ENCODE results near the gene EIF4E2.

EIF4E2 gene

DNA sequence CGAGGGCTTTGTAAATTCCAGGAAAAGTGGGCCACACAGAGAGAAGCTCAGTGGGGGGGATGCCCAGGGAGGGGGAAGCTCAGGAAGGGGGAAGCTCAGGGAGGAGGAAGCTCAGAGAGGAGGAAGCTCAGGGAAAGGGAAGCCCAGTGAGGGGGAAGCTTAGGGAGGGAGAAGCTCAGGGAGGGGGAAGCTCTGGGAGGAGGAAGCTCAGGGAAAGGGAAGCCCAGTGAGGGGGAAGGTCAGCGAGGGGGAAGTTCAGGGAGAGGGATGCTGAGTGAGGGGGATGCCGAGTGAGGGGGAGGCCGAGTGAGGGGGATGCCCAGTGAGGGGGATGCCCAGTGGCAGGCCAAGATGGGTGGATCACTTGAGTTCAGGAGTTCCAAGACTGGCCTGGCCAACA is 11.8 kb upstream of the EIF4E2 start:
- no peak for DNase-seq (ENCODE audit: low read depth in 2 of 2)

DNA sequence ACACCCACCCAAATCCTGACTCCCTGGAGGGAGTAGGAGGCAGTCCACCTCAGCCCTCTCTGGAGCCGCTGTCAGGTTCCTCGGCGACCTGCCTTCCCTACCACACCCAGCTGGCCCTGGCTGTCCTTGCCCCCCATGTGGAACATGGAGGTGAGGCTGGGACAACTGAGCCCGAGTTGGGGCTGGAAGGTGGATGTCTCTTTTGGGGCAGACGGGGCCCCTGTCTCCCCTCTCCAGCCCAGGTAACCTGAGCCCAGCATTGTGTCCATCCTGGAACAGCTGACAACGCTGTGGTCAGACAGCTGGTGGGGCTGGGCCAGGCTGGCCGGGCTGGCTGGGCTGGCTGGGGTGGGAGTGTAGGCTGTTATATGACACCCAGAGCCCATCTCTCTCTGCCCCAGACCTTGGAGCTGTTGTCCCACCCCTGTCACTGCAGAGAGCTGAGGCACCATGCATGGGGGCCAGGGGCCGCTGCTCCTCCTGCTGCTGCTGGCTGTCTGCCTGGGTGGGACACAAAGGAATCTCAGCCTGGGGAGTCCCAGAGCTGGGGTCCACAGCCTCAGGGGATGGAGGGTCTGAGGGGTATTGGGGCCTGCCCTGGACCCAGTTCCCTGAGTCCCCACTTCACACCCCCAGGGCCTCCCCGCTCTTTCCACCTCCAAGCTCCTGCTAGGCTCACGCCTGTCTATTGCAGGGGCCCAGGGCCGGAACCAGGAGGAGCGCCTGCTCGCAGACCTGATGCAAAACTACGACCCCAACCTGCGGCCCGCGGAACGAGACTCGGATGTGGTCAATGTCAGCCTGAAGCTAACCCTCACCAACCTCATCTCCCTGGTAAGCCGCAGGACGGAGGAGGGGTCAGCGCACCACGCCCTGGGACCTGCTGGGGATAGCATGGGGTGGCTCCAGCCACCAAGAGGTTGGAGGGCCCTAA is 10.9 kb upstream of the EIF4E2 start, which contains the start of gene CHRNG:
Gene CHRNG (plus strand): TSS at position 395 of the 934 bp plus-strand sequence. CDS start 56 bp downstream, at position 451.
- DNase-seq (ENCODE audit: low read depth in 2 of 2) = no peak

DNA sequence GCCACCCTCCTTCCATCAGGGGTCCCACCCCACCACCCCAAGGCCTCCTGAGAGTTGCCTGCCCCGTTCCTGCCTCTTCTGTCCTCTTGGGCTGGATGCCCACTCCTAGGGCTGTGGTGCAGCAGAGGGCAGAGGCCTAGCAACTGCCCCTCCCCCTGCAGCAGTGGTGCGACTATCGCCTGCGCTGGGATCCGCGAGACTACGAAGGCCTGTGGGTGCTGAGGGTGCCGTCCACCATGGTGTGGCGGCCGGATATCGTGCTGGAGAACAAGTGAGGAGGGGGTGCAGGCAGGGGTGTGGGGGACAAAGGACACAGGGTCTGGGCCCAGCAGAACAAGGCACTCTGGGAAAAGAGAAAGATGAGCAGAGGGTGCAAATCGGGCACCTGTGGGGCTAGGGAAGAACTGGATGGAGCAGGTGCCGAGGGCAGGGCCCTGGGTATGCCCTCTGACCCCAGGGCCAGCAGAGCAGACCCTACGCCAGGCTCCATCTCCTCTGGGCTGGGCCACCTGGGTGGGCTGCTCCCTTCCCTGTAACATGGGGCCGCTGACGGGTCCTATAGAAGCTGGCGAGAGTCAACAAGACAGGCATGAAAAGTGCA is 9.9 kb upstream of the EIF4E2 start:
- no peak for DNase-seq (ENCODE audit: low read depth in 2 of 2)

DNA sequence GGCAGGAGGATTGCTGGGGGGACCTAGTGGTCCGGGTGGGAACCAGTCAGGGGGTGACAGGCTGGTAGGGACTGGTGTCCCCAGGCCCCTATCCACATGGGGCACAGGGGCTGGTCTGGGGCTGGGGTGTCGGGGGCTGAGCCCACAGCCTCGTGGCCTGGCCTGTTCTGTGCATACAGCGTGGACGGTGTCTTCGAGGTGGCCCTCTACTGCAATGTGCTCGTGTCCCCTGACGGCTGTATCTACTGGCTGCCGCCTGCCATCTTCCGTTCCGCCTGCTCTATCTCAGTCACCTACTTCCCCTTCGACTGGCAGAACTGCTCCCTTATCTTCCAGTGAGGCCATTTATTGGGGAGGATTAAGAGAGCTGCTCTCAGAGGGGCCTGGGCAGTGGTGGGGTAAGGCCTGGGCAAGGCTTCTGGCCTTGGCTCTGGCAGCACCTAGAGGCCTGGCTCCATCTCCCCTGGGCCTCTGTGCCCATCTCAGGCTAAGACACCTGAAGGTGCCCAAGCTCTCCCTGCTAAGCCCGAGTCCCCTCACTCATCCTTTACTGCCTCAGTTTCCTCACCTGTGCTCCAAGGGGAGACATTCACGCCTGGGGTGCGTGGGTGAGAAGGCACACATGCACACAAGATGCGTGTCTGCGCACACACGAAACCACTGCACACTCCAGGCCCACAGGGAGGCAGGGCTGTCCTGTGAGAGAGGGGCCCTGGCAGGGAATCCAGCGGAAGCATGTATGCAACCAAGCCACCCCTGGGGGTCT is 9.1 kb upstream of the EIF4E2 start:
- no peak for DNase-seq (ENCODE audit: low read depth in 2 of 2)

DNA sequence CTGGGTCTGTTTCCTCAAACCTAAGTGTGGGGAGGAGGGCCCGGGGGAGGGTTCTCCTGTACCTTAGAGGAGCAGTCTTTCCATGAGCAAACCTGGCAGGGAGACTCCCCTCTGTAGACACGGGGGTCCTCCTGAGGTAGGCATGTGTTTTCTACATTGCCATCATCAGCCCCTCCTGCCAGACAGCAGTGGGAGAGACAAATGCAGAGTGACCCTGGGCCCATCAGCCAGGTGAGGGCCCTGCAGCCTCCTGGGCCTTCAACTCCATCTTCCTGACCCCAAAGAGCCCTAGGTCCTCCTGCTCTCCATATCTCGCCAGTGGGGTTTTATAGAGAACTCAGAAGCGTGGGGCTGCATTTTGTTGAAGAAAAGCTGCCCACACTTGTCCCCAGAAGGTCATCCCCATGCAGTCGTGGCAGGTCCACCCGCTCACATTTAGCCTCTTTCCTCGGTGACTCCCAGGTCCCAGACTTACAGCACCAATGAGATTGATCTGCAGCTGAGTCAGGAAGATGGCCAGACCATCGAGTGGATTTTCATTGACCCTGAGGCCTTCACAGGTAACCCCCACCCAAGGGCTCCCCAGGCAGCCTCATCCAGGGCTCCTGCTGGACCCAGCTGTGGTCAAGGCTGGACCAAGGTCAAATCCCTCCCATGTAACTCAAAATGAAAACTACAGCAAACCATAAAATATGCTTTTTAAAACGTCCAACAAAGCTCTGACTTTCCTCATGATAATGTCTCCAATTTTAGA is 8.4 kb upstream of the EIF4E2 start:
- DNase-seq (ENCODE audit: low read depth in 2 of 2) = no peak

DNA sequence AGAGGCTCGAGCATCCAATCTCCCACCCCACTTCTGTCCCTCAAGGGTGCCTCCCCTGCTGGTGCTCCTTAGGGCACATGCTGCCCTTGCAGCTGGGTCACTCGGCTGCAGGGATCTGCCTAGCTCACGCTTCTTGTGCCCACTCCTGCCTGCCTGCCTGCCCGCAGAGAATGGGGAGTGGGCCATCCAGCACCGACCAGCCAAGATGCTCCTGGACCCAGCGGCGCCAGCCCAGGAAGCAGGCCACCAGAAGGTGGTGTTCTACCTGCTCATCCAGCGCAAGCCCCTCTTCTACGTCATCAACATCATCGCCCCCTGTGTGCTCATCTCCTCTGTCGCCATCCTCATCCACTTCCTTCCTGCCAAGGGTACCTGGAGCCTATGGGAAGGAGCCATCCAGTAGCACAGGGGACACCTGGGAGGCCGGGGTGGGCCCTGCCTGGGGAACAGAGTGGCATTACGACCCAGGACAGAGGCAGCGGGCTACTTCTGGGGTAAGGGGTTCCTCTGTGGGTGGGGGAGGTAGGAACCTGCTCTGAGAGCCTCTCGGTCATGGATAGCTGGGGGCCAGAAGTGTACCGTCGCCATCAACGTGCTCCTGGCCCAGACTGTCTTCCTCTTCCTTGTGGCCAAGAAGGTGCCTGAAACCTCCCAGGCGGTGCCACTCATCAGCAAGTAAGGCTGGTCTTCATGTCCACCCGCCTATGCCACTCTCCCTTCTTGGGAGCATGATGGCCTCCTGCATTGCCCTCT is 7.6 kb upstream of the EIF4E2 start:
- DNase-seq (ENCODE audit: low read depth in 2 of 2) = no peak

DNA sequence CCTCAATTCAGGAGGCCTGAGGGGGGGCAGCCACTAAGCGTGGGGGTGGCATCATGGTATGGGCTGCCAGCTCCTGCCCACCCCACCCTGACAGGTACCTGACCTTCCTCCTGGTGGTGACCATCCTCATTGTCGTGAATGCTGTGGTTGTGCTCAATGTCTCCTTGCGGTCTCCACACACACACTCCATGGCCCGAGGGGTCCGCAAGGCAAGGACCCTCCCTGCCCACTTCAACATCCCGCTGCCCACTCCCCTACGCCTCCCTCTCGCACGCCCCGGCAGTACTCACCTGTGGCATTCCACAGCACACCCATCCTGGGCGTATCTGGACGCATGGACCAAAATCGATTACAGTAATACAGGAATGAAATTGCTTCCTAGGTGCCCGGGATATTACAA is 7.0 kb upstream of the EIF4E2 start:
- DNase-seq (ENCODE audit: low read depth in 2 of 2) = no peak

DNA sequence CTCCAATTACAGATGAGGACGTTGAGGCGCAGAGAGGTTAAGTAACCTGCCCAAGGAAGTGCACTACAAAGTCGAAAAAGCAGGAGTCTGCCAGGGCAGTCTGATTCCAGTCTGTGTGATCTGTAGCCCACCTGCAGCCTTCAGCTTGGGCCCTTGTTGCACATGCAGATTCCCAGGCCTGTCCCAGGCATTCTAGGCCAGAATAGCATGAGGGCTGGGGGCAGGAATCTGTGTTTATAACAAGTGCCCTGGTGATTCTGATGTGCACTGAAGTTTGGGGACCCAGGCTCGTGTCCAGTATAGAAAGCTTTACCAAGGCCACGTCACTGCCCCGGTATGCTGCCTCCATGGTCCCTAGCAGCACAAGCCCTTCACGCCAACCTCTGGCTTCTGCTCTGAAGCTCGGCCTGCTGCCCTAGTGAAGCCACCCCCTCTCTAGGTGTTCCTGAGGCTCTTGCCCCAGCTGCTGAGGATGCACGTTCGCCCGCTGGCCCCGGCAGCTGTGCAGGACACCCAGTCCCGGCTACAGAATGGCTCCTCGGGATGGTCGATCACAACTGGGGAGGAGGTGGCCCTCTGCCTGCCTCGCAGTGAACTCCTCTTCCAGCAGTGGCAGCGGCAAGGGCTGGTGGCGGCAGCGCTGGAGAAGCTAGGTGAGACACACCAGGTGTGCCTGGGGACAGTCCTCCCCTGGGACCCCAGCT is 6.4 kb upstream of the EIF4E2 start:
- no peak for DNase-seq (ENCODE audit: low read depth in 2 of 2)

DNA sequence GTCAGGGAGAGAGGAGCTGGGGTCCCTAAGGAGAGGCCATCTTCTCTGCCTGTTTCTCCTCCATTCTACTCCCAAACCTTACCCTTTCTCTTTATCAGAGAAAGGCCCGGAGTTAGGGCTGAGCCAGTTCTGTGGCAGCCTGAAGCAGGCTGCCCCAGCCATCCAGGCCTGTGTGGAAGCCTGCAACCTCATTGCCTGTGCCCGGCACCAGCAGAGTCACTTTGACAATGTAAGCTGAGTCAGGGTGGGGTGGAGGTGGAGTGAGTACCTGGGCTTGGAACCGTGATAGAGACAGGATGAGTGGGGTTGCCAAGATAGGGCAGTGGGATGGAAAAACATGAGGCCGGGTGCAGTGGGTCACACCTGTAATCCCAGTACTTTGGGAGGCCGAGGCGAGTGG is 5.8 kb upstream of the EIF4E2 start:
- DNase-seq (ENCODE audit: low read depth in 2 of 2) = no peak

DNA sequence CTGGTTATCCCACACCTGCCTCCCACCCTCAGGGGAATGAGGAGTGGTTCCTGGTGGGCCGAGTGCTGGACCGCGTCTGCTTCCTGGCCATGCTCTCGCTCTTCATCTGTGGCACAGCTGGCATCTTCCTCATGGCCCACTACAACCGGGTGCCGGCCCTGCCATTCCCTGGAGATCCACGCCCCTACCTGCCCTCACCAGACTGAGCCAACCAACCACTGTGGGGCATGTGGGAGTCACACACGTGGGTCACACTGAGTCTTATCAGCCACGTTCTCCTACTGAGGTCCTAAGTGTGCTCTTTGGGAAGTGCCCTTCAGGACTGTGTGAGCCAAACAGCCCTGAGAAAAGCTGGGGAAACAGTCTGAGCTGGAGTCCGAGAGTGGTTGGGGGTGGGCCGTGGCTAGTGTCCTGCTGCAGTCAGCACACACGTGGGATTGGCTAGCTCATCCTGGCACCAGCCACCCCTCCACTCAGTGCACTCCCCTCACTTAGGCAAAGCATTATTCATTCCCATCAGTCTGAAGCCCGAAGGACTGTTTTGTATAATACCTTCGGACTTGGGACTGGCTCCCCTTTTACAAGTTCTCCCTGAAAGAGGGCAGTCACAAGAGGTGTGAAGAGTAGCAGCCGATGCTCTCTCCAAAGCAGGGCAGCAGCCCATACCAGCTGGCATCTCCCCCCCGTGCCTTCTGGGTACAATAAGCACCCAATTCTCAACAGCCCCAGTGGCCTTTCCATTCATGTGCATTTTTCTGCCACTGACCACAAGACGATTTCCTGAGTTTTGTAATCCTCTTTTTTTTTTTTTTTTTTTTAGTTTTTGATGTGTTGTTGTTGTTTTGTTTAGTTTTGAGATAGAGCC is 4.7 kb upstream of the EIF4E2 start:
- no peak for DNase-seq (ENCODE audit: low read depth in 2 of 2)

DNA sequence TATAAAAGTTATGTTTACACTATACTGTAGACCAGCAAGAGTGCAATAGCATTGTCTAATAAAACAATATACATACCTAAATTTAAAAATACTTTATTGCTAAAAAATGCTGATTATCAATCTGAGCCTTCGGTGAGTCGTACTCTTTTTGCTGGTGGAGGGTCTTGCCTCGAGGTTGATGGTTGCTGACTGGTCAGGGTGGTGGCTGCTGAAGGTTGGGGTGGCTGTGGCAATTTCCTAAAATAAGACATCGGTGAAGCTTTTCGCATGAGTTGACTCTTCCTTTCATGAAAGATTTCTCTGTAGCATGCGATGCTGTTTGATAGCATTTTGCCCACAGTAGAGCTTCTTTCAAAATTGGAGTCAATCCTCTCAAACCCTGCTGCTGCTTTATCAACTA is 2.5 kb upstream of the EIF4E2 start:
- no peak for DNase-seq (ENCODE audit: low read depth in 2 of 2)

DNA sequence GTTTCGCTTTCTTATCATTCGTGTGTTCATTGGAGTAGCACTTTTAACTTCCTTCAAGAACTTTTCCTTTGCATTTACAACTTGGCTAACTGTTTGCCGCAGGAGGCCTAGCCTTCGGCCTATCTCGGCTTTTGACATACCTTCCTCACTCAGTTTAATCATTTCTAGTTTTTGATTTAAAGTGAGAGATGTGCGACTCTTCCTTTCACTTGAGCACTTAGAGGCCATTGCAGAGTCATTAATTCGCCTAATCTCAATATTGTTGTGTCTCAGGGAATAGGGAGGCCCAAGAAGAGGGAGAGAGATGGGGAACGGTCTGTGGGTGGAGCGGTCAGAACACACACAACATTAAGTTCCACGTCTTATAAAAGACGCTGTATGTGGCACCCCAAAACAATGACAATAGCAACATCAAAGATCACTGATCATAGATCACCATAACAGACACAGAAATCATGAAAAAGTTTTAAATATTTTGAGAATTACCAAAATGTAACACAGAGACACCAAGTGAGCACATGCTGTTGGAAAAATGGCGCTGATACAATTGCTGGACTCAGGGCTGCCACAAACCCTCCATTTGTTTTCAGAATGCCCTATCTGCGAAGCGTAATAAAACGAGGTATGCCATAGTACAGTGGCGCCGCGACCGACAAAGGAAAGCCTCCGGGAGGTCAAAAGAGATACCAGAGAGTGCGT is 685 bp upstream of the EIF4E2 start:
- DNase-seq (ENCODE audit: low read depth in 2 of 2) = no peak

DNA sequence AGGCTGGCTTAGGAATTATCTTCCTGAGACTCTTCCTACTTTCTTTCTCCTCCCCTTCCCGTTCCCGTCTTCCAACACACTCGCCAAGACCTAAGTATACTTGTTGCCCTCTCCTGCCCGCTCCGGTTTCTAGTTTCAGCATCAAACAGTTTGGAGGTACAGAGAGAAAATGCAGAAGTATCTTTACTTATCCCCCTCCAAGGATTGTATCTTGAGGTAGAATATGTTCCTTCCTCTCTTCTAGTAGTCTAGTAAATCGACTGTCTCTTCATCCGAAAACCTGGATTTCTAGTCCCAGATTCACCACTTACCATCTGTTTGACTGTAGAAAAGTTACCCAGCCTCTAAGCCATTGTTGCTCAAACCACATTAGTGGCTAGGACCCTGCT is 755 bp downstream of the EIF4E2 start:
- no peak for DNase-seq (ENCODE audit: low read depth in 2 of 2)

DNA sequence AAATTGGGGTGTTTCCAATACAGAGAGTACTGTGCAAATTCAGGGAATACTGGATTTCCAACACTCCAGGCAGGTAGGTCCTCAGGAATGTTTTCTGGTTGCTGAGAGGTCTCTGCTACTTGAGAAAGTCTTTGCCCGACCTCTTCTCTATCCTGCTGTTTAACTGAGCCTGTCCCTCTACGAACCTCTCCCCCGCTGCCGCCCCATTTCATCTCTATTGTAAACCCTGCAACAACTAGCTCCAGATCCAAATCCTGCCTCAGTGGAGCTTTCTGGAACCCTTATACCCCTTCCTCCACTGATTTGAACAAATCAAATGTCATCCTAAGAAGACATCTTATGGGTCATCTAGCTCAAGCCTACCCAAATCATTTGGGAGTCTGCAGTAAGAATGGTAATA is 1.3 kb downstream of the EIF4E2 start:
- no peak for DNase-seq (ENCODE audit: low read depth in 2 of 2)

DNA sequence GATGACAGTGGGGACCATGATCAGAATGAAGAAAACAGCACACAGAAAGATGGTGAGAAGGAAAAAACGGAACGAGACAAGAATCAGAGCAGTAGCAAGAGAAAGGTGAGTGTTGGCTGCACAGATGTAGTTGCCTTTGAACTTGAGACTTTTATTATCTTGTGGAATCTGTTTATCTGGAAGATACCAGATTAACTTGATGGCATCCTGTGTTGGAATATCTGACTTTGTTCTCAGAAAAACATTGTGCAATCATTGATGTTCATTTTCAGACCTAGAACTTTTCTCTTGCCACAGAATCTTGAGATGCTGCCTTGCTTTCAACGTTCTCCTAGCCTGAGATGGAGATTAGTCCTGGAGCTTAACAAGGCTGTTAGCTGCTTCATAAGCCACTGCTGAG is 5.9 kb downstream of the EIF4E2 start:
- no peak for DNase-seq (ENCODE audit: low read depth in 2 of 2)

DNA sequence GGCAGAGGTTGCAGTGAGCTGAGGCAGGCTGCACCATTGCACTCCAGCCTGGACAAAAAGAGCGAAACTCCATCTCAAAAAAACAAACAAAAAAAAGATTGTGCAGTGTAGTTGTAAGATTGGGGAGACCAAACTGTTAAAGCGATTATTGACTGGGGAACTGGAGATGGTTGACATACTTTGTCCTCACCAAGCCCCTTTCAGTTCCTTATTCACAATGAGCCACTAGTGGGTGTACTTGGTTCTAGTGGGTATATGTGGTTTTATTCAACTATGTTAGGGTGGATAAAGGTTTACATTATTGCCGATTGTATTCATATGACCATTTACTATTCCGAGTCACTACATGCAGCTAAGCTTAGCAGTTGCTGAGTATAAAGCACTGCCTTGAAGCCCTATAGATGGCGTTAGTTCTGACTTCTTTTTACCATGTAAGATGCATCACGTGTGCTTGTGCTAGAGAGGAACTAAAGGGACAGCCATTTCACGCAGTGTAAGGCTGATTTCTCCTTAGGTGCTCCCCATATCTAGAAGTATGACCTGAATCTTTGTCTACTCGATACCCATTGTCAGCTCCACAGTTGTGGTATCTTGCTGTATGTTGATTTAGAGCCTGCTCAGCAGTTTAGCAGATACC is 12.1 kb downstream of the EIF4E2 start:
- no peak for DNase-seq (ENCODE audit: low read depth in 2 of 2)

DNA sequence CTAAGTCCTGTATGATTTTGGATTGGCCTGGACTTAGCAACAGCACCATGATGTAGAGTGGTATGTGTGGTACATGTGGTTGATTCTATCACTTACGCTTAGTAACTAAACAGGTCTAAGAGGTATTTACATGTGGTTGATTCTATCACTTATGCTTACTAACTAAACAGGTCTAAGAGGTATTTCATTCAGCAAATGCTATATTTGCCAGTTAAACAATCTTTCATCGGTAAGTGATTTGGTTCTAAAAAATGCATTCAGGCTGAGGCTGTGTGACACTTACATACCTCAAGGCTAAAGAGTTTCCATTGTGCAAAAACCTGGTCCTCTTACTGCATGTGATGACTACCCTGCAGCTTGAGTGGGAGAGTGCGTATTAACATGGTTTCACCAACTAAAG is 13.1 kb downstream of the EIF4E2 start:
- DNase-seq (ENCODE audit: low read depth in 2 of 2) = no peak

DNA sequence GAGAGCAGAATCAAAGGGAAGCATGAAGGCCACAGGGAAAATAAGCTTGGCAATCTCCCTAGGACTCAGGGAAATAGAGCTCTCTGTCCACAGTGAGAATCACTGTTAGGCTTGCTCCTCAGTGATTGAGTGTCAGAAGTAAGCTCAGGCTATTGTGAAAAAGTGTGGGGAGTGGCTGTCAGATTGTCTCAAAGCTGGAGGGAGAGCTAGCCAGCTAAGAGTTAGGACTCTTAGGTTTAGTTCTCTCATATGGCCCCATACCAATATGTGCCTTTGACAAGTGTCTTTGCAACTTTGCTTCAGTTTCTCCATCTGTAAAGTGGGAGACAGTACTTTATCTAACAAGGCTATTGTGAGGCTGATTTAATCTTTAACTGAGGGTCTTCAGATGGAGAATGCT is 17.2 kb downstream of the EIF4E2 start:
- no peak for DNase-seq (ENCODE audit: low read depth in 2 of 2)
